NCI-H146 treated with DMSO at 0.1 percent for 48 hours (cell line): ENCODE measurements around the gene MATN1.
"Not testable (repeated sequence)": the region's sequence is repeated elsewhere in the genome, so short reads cannot be mapped to it uniquely, and the experiment has no call there.

Experiments used
- DNase-seq: peaks from one replicate; lab custom pipeline; 2025; ENCODE audit not compliant: unreplicated experiment; lab: John Stamatoyannopoulos, UW

Gene MATN1, protein sequence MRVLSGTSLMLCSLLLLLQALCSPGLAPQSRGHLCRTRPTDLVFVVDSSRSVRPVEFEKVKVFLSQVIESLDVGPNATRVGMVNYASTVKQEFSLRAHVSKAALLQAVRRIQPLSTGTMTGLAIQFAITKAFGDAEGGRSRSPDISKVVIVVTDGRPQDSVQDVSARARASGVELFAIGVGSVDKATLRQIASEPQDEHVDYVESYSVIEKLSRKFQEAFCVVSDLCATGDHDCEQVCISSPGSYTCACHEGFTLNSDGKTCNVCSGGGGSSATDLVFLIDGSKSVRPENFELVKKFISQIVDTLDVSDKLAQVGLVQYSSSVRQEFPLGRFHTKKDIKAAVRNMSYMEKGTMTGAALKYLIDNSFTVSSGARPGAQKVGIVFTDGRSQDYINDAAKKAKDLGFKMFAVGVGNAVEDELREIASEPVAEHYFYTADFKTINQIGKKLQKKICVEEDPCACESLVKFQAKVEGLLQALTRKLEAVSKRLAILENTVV

DNA sequence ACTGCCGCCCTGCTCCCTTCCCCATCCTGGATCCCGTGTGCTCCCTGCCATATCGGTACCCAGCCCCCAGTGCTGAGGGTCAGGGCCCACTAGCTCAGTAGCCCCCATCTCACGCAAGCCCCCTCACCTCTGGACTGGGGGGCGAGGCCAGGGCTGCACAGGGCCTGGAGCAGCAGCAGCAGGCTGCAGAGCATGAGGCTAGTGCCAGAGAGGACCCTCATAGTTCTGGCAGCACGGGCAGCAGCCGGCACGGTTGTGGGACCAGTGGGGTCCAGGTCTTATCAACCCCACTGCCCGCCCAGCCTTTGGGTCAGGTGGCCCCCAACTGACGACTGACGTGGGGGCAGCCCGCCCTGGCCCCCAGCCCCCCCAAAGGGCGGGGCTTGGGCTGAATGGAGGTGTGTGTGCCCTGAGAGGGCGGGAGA is at the start of gene MATN1:
Gene MATN1 (minus strand): TSS at position 255 of the 425 bp plus-strand sequence. CDS start 34 bp downstream, at position 221.
- no peak for DNase-seq

DNA sequence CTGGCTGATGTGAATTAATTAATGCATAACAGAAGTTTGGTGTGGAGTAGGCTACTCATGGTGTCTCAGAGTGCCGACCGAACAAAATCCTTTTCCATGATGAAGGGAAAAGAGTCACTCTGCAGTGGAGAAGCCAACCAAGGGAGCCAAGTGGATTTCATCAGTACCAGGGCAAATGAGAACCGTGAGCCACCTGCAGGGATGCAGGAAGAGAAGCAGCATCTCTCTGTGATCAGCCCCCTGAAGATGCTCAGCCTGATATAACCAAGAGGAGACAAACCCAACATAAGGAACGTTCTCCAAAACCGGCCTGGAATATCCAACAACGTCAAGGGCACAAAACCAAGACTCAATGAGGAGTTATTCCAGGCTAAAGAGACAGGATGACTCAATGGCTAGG is 47.6 kb upstream of the MATN1 start:
- no peak for DNase-seq

DNA sequence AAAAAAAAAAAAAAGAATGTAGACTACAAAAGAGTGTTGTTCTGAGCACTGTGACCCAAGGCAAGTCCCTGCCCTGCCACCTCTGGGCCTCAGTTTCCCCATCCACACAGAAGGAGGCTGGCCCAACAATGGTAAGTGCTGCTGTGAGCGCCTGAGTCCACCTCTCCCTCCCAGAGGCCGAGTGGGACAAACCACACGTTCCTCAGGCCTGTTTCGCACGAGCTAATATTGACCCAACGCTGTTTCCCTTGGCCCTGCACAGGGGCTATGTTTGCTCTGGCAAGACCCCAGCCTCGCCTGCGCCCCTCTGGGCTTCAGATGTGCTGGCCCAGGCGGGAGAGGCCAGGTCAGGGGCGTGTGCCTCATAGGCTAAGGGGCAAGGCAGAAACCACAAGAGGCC is 46.8 kb upstream of the MATN1 start:
- DNase-seq = no peak

DNA sequence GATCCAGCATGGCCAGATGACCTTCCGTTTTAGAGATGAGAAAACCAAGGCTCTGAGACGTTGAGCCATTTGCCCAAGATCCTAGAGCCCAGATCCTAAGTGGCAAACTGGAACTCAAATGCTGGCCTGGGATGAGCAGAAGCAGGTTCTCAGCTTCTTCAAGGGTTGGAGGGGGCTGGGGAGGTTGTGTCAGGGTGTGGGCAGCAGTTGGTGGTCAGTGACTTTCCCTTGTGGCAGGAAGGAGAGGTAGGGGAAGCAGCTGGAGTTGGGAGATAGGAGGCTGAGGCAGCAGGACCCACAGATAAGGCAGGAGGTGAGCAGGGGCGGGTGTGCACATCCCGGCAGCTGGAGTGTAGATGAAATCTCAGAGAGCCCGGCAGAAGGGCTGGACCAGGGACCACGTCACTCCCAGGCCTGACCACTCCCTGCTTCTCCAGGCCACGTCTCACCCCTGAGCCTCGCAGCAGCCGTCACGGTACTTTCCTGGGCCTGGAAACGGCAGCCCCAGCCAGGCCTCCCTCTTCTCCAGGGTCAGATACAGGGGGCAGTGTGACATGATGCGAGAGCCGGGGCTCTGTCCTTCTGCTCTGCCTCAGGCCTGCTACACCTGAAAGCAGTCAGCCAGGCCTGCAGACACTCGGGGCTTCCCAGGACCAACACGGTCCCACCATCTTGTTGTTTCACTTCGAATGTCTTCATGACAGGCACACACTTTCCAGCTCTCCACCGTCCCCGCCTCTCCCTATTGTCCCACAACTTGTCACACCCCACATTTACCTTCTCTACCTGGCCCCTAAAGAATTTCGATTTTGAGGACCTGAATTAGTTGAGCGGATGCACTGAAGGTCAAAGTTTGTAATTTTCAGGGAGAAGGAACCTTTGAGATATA is 45.7 kb upstream of the MATN1 start:
- DNase-seq = no peak

DNA sequence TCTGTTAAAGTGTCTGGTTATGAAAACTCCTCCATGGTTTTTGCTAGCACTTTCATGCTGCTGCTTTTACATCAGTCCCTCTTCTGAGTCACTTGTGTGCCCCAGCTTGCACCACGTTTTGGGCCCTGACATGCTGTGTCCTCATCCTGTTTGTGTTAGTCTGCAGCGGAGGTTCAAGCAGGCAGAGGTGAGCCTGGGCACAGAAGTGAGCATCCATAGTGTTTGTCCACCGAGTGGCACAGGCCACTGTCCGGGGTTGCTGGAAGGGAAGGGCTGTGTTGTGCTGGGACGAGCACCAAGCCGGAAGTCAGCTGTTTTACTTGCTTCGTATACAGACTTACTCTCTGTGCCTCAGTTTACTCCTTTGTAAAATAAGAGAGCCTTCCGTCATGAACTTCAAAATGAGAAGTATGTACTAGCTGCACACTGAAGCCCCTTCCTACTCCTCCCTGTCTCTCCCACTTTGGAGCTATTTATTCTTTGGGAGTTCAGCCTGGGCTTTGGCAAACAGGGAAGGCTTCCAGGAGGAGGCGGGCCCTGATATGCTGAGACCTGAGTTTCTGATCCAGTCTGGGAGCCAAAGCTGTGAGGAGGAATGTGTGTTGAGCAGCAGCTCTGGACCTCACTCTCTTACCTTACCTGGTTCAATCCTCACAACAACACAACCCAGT is 44.9 kb upstream of the MATN1 start:
- no peak for DNase-seq

DNA sequence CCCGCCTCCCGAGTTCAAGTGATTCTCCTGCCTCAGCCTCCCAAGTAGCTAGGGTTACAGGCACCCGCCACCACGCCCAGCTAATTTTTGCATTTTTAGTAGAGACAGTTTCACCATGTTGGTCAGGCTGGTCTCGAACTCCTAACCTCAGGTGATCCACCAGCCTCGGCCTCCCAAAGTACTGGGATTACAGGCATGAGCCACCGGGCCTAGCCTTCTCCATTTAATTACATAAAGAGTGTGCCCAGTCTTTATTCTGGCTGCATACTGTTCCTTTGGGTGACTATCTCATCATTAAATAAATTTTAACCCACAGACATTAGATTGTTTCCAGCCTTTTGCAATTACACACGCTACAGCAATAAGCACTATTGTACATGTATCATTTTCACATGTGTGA is 43.6 kb upstream of the MATN1 start:
- DNase-seq = not testable (repeated sequence)

DNA sequence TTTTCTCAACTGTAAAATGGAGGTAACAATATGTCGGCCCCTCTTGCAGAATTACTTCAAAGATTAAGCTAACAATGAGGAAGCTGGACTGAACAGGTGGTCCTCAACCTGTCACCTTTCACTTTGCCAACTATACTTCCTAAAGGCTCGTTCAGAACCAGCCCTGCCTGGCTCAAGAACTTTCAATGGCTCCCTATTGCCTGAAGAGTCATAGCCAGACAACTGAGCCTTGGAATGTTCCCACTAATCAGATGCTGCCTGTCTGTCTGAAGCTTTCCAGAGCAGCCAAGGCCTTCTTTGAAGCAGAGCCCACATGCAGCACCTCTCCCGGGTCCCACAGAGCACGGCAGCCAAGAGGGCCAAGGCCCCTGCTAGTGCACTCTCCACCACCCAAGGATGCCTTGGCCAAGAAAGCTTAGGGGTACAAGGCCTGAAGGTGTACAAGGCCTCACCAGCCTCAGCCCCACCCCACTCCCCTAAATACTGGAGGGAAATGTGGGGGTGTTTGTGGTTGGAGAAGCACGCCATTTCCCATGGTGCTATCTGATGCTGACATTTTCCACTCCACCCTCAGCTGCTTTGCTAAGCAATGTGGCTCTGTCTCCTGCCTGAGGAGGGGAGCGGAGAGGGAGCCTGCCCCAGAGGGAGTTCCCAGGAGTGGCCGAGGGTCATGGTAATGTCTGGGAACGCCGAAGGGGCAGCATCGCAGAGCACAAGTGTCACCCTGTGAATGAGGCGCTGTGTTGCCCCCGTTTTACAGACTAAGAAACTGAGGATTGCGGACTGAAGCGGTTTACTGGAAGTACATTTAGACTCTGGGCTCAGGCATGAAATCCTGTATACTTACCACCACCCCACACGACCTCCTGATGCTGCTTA is 42.4 kb upstream of the MATN1 start:
- no peak for DNase-seq

DNA sequence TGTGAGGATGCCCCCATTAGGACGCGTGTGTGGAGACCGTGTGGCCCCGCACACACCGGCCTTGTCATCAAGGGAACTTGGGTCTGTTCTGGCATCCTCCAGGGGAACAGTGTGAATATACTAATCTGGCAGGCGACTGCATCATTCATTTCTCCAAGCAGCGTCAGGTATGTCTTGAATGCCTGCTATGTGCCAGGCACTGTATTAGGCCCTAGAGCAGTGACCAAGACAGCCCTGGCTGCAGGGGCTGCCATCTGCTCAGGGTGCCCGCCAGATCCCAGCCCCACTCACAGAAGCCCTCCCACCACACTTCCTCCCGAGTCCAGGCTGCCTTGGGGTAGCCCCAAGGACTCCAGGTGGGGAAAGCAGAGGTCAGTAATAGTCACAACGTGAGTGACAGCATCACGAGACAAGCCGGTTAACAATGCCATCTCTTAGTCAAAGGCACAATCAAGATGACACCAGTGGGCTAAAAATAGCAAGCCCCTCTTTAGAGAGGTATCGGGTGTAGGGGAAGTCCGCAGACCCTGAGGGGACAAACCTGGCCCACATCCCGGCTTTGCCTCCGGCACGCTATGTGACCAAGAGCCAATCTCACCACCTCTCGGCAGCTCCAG is 41.7 kb upstream of the MATN1 start:
- DNase-seq = no peak

DNA sequence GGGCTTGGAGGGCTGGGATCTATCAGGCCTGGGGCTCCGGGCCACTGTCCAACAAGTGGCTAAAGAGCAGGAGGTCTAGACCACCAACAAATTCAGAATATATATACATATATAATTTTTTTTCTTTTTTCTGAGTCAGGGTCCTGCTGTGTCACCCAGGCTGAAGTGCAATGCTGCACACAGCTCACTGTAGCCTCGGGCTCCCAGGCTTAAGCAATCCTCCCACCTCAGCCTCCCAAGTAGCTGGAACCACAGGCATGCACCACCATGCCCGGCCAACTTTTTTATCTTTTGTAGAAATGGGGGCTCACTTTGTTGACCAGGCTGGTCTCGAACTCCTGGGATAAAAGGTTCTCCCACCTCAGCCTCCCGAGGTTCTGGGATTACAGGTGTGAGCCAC is 41.0 kb upstream of the MATN1 start:
- no peak for DNase-seq

DNA sequence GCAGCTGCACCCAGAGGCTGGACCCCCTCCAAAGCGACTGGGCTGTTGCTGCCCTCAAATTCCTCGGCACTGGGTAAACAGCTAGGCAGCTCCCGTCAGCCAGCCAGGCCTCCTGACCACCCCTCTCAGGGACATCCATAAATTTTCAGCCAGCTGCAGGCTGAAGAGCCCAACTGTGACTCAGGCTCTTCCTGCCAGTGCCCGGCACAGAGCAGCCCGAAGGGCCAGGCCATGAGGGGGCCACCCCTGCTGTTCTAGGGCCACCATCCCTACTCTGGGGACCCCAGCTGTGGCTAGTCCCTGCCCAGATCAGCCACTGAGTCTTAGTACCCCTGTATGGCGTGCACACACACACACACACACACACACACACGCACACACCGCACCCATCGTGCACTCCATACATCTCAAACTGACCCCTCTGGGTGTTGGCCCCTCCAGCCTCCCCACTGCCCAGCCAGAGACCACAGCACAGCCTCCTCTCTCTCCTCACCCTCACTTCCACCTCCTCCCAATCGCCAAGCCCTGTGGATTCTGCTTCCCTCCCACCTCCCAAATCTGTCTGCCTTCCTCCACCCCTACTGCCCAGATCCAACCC is 40.4 kb upstream of the MATN1 start:
- no peak for DNase-seq

DNA sequence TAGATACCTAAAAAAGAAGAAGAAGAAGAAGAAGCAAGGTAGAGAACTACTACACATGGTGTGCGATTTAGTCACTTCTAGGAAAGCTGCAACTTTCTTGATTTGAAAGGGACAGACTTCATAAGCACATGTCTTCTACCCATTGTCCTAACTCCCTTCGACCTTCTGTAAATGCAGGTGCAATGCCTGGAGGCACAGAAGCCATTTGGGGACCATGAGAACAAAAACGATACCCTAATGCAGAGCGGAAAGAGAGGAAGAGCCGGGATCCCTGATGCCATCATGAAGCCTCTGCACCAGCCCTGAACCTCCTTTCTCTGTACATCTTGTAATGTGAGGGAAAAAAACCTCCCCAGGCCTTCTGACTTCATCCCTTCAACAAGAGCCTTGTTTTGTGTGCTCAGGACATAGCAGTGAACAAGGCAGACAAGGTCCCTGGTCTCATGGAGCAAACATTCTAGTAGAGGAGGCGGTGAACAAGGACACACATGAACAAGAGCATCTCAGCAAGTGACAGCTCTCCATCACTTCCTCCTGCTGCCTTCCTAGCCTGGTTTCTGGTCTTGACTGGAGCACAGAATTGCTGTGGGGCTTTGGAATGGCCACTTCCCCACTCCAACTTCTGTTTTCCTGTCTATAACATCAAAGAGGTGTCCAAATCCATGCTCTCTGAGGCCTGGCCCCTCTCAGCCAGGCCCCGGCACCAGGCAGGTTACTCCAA is 39.7 kb upstream of the MATN1 start:
- no peak for DNase-seq

DNA sequence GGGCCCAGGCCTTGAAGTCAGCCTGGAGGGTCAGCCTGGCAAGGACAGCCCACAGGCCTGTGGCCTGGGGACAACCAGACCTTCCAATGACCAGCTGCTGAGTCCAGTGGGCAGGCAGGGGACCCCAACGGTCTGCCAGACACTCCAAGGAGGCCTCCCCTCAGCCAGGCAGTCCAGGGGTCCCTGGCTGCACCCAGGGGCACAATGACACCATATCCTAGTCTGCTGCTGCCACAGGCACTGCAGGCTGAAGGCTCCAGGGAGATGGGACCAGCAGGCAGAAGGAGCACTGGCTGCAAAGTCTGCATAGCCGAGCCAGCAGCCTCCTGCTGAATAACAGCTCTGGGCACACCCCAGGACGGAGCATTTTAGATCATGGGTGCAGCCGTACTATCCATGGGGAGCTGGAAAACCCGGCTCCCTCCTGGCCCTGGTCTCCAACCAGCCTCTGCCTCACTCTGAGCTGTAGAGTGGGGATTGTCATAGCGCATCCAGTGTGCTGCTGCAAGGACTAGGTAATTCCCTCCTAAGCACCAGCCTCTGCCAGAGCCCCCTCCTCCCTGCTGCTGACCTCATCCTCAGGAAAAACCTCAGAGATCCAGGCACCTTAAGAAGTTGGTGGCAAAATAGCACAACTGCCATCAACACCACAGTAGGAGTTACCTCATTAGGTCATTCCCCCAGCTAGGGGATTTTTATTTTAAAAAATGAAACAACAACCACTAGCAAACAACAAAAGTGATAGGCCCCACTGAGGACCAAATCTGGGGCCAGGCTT is 39.0 kb upstream of the MATN1 start:
- no peak for DNase-seq

DNA sequence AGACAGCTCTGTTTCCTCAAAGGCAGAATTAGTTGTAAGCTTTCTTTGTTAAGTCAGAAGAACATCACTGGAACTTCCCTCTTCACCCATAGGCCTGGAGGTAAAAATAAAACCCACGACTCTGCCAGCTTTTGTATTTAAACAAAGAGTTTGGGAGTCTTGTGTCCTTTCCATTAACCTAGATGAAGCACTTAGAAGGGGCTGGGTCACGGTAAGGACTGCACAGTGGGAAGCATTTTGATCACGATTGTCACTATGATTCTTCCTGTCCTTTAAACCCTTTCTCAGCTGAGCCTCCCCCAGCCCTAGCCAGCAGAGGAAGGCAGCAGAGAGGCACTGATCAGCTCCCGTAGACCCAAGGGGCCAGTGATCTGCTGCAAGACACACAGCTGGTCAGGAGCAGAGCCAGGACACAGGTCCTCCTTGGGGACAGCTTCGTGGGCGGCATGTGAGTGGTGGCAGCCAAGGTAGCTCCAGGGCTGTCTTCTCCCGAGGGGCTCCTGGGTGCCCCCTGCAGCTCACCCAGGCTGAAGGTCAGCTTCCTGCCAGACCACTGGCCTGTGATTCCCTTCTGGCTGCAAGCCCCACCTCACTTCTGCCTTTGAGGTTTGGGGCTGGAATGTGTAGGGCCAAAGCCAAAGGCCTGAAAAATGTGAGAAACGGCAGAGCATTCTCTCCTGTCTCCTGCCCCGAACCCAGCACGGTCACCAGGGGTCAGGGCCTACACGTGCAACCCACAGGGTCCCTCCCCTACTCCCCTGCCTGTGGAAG is 38.2 kb upstream of the MATN1 start:
- no peak for DNase-seq

DNA sequence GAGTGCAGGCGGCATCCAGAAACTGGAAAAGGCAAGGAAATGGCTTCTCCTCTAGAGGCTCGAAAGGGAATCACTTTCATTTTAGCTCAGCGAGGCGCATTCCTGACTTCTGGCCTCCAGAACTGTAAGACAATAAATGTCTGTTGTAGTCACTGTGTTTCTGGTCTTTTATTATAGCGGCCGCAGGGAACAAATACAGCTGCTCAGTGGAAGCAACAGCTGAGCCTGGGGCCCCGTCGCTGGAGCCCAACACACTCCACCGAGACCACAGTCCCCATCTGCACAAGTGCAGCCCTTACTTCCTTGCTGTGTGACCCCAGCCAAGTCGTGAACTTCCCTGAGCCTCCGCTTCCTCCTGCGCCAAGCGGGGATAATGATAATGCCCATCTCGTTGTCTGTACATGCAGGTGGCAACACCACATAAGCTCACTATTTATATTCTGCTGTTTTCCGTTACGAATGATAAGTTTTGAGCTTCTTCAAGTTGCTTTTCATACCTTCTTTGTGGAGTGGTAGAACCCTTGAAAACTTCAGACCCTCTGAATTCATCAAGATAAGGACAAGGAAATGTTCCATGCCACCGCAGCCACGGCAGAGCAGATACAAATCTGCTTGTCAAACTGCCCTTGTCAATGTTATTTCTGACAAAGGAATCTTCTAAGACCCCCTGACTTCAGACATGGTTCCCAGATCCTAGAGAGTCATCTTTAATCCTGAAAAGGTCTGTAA is 37.4 kb upstream of the MATN1 start:
- DNase-seq = no peak

DNA sequence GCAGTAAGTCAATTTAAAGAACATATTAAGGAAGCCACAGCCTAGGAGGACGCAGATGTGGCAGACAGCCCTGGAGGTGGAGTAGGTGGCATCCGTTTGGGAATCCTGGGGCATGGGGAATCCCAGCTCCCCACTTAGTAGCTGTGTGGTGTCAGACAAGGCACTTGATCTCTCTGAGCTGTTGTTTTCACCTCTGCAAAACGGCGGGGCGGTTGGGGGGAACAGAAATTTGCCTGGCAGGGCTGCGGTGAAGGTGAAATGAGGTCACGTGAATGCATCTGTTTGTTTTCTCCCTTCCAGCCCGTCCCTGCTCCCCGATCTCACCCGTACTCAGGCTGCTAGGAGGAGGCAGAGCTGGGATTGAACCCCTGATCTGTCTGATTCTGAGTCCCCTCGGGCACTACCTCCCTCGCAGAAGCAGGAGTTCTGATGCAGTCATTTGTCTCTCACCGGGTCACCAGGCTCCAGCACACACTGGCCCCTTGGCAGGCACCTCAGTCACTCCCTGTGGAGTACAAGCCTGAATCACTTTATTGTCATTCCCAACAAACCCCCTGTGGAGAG is 36.4 kb upstream of the MATN1 start:
- DNase-seq = no peak

DNA sequence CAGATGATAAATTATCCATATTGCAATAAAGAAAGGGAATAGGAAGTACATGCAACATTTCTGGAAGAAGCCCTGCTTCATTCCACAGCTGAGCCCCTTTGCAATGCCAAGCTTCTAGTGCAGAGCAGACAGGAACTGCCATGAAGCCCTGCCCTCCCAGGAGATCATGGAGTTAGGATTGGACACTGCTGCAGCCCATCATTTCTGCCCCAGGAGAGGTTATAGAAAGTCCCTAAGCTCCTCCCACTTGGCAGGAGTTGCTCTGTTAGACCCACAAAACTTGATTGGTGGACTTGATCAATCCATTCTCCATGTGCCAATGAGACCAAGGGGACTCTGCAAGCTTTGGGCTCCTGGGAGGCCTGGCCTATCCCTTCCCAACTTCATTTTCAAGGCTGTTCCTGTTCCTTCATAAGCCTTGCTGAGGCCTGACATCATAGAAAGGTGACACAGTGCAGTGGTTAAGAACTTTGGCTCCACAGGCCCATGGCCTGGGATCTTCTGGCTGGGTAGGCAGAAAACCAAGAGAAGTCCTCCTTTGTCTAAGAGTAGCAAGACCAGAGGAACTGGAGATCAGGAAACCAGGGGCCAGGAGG is 35.5 kb upstream of the MATN1 start:
- DNase-seq = no peak
